ENCODE measurements around the gene KLK7.
"Not testable (repeated sequence)": the region's sequence is repeated elsewhere in the genome, so short reads cannot be mapped to it uniquely, and the experiment has no call there.

Gene KLK7

DNA sequence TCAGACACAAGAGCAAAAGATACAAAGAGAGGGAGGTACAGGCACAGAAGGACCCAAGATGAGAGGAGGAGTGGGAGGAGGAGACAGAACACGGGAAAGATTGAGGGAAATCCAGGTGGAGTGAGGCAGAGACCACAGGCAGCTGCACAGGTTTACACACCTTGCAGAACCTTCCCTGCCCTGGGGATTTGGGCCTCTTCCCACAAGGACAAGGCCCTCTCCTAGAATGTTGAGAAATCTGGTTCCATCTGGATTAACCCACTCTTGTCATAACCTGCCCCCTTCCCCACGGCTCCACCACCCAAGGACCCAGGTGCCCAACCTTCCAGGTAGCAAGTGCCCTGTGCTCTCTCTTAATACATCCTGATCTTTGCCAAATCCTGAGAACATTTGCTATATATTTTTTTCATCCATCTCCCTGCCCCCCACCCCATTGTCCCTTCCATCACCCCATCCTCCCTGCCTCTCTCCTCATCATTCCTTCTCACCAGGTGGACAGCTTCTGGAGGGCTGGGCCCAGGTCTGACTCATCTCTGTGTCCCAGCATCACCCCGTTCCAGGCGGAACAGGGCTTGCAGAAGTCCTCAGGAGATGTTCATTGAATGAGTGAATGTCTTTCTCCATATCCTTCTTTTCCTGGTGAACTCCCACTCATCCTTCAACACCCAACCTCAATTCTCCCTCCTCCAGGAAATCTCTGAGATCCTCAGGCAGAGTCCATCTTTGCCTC is 26.5 kb upstream of the KLK7 start:
- FAIRE-seq = no peak

DNA sequence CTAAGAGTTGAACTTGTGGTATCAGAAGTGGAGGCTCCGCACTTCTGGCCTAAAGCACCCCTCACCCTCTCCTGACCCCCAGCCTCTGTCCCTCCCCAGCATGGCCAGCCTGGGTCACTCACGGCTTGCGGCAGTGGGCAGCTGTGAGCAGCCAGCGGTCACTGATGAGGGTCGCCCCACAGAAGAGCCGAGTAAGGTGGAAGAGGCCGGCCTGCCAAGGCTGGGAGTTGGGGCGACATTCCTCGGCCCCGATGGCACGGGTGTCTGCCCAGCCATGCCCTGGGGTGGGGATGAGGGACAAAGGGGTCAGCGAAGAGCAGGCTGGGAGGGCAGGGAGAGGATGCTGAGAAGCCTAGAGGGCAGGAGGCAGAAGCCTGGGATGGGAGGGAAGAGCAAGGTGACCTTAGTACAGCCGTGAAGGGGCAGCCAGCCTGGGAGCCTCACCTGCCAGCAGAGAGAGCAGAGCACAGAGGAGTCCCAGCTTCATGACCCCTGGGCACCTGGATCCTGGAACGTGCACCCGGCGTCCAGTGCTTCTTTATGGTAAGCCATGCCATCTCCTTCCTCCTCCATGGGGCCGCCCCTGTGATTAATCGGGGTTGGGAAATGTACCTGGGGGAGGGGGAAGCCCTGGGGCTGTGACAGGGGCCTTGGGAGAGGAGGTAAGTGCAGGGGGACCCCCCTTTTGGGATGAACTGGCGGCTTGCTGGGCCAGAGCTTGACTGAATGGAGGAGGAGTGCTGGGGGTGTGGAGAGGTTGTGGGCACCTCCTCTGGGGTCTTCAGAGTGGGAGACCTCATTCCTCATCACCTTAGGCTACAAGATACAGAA is 25.6 kb upstream of the KLK7 start:
- FAIRE-seq = no peak

GRCh38 chr19:51007488-51007887 is 23.8 kb upstream of the KLK7 start:
- no peak for FAIRE-seq

DNA sequence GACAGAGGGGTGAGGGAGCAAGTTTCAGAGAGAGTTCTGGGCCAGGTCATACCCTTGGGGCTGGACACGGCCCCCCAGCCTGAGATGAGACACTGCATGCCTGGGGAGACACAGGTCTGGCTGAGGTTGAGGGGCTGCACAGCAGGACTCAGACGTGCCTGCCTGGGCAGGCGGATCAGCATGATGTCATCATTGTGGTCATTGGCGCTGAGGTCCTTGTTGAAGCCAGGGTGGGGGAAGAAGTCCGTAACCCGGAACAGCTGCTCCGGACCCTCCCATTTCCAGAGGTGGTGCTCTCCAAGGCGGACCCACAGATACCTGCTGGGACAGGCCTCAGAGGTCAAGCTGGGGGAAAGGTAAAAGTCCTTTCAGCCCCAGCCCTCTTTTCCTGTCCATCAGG is 22.7 kb upstream of the KLK7 start:
- FAIRE-seq = no peak

- FAIRE-seq = no peak
Measured at GRCh38 chr19:51005248-51005647, 21.5 kb upstream of the KLK7 start.

- FAIRE-seq = no peak
Measured at GRCh38 chr19:51003316-51003715, 19.6 kb upstream of the KLK7 start.

- no peak for FAIRE-seq
Measured at GRCh38 chr19:51002542-51003311, 19.0 kb upstream of the KLK7 start.

DNA sequence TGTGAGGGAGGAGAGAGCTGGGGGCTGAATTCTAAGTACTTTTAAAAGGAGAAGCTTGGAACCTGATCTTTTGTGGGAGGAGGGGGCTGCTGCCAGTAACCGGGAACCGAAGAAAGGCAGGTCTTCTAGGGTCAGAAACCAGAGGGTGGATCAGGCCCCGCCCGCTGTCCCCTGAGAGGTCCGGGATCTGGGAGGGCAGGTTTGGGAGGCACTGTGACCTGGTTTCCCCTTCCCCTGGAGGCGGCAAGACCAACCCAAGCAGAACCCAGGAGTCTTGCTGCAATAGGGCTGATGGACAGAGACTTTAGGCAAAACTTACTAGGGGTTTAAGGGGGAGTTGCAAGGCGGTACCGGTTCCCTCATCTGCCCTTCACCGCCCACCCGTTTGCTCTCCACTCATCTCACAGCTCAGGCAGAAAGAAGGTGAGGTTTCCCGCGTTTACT is 18.4 kb upstream of the KLK7 start:
- FAIRE-seq = no peak

DNA sequence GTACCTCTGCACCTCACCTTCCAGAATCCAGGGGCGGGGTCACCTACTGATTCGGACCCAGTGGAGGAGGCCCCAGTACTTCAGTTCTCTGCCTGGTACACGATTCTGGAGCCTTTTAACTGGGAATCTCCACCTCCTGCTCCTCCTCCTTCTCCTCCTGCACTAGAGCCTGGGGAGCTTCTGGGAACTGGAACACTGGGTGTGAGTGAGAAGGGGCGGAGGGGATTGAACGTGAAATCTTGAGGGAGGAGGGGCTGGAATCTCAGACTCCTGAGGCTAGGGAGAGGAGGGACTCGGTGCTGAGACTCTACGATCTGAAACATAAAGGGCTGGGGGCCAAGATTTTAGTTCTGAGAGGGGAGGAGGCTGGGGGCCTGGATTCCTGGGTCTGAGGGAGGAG is 17.8 kb upstream of the KLK7 start, which contains the start of gene KLK8:
KLK8 (minus strand) TSS at position 90 of the 400 bp plus-strand sequence. CDS start 437 bp downstream, outside the sequence.
- no peak for FAIRE-seq

GRCh38 chr19:51000981-51001380 is 17.3 kb upstream of the KLK7 start:
- no peak for FAIRE-seq

DNA sequence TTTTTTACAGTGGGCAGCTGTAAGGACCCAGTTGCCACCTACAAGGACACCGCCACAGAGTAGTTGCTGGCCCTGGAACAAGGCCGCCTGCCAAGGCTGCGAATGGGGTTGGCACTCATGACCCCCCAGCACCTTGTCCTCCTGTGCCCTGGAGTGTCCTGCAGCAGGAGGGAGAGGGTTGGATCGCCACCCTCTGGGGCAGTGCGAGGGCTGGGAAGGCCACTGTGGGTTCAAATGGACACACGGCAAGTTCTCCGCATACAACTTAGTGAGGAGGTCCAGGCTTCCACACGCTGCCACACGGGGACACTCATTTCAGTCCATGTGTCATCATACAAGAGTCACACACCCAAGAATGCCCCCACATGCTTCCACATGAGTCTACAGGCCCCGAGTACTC is 16.7 kb upstream of the KLK7 start:
- no peak for FAIRE-seq

DNA sequence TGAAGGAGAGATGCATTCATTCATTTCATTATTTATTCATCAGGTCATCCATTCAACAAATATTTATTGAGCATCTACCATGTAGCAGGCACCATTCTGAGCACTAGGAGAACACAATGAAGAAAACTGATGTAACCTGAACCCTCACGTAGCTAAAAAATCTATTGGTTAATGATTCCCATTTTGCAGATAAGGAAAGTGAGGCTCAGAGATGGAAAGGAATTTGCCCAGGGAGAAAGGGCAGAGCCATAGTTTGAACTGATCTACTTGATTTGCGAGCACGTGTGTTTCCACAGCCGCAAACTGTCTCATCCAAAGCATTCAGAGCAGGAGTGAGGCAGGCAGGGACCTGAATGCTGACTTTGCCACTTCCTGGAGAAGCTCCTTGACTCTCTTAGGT is 15.0 kb upstream of the KLK7 start:
- no peak for FAIRE-seq

DNA sequence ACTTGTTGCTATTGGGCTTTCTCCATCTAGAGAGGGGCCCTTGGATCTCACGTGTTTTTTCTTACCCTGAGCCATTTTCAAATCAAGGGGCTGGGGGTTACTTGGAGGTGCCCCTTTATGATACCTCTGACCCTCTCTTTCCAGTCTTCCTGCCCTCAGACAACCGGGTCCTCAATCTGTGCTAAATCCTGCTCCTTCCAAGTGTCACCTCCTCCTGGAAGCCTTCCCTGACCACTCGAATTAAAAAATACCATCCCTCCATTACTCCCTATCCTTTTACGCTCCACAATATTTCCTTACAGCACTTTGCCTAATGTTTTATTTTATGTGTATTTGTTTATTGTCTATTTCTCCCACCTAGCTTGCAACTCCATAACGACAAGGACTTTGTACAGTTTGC is 14.3 kb upstream of the KLK7 start:
- no peak for FAIRE-seq

GRCh38 chr19:50994129-50994528 is 10.4 kb upstream of the KLK7 start:
- no peak for FAIRE-seq

- FAIRE-seq = no peak
Measured at GRCh38 chr19:50992666-50993035, 8.9 kb upstream of the KLK7 start.

- FAIRE-seq = not testable (repeated sequence)
Measured at GRCh38 chr19:50984416-50984815, 699 bp upstream of the KLK7 start.

- FAIRE-seq = no peak
Measured at GRCh38 chr19:50982186-50982585, 1.5 kb downstream of the KLK7 start.

DNA sequence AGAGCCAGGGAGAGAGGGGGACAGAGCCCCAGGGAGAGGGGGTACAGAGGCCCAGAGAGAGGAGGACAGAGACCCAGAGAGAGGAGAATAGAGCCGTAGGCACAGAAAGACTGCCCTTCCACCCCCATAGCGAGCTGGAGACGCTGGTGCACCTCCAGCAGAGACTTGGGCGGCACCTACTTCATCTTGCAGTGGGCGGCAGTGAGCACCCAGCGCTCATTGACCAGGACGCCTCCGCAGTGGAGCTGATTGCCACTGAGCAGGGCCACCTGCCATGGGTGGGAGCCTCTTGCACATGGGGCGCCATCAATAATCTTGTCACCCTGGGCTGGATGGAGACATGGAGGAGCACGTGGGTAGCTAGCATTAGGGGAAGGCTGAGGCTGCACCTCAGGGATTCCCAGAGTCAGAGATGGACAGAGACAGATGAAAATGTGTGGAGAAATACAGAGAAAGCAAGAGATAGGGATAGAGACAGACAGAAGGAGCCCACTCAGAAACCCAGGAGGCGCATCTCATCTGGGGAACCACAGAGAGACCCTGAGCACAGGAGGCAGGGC is 2.0 kb downstream of the KLK7 start:
- no peak for FAIRE-seq

GRCh38 chr19:50980208-50980607 is 3.5 kb downstream of the KLK7 start:
- FAIRE-seq = no peak

DNA sequence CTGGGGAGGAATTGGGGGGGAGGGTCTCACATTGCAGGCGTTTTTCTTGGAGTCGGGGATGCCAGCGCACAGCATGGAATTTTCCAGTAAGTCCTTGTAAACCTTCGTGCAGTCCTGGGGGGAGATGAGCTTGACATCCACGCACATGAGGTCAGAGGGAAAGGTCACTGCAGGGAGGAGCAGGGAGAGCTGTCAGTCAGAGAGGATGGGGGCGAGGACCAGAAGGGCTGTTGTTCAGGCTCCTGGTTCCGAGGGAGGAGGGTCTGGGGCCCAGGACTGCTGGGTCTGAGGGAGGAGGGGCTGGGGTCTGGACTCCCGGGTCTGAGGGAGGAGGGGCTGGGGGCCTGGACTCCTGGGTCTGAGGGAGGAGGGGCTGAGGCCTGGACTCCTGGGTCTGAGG is 4.0 kb downstream of the KLK7 start:
- no peak for FAIRE-seq

DNA sequence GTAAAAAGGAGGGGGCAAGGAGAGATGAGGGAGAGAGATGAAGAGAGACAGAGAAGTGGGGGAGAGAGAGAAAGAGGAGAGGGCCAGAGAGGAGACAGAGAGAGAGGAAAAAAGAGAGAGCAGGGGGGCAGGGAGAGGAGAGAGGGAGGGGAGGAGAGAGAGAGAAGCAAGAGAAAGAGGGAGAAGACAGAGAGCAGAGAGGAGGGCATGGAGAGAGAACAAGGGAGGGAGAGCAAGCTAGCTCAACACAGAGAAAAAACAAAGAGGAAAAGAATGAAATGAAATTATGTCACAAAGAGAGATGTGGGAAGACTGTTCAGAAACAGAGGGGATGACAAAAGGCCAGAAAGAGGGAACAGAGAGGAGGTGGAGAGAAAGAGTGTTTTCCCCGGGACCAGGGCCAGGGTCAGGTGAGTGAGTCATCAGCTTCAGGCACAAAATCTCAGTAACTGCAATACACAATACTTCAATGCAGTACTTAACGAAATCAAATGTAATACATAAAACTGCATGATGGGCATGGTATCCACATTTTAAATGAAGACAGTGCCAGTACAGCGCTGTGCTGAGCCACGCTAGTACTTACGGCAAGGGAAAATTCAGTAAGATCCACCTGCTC is 4.8 kb downstream of the KLK7 start:
- FAIRE-seq = no peak

DNA sequence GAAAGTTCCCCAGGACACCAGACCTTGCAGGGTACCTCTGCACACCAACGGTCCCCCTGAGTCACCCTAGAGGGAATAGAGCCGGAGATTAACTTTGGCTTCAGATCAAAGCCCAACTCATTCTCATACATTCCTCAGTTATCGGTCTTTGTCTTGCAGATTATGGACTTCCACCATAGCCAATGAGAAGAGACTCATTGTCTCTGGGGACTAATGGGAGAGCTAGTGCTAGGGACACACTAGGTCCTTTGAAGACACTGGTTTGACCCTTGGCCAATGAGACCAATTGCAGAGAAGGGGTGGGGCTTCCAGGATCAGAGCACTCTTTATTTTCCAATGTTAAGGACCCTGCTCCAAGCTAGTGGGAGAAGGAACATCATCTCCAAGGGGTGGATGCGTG is 6.1 kb downstream of the KLK7 start:
- no peak for FAIRE-seq

- no peak for FAIRE-seq
Measured at GRCh38 chr19:50975766-50976165, 8.0 kb downstream of the KLK7 start.

Data from islet of Langerhans (tissue), 1 donor.